ENCODE measurements around the gene IGFL4.

Gene IGFL4

GRCh38 chr19:46063201-46063600 lies 22.4 kb upstream of the IGFL4 start:
- Histone ChIP-seq H3K4me1 (ENCODE audit: control insufficient read depth, insufficient read depth, low read length, poor library complexity, severe bottlenecking) (no peaks in the 10 kb centered on the region), H3K27me3 (replicated peaks; ENCODE audit: control insufficient read depth, insufficient read depth, low read length, poor library complexity, severe bottlenecking) (peaks cover 6% of the 10 kb centered on the region), H3K4me3 (ENCODE audit: insufficient read depth, low read depth, low read length, poor library complexity, severe bottlenecking) (no peak overlapping the region), H3K36me3 (ENCODE audit: control insufficient read depth, insufficient read depth, low read length) (no peaks in the 10 kb centered on the region), H3K27ac (ENCODE audit: insufficient read depth, low read length, poor library complexity, severe bottlenecking) (no peak overlapping the region), H3K9me3 (ENCODE audit: control insufficient read depth, low read length) (no peaks in the 10 kb centered on the region)
- no peak for DNase-seq

GRCh38 chr19:46060012-46060411 lies 19.2 kb upstream of the IGFL4 start:
- Histone ChIP-seq H3K36me3 (ENCODE audit: control insufficient read depth, insufficient read depth, low read length) (no peaks in the 10 kb centered on the region), H3K4me3 (ENCODE audit: insufficient read depth, low read depth, low read length, poor library complexity, severe bottlenecking) (no peak overlapping the region), H3K27ac (ENCODE audit: insufficient read depth, low read length, poor library complexity, severe bottlenecking) (no peak overlapping the region), H3K27me3 (replicated peaks; ENCODE audit: control insufficient read depth, insufficient read depth, low read length, poor library complexity, severe bottlenecking) (peaks cover 2% of the 10 kb centered on the region), H3K9me3 (ENCODE audit: control insufficient read depth, low read length) (no peaks in the 10 kb centered on the region), H3K4me1 (ENCODE audit: control insufficient read depth, insufficient read depth, low read length, poor library complexity, severe bottlenecking) (no peaks in the 10 kb centered on the region)
- no peak for DNase-seq

- peaks cover 2% of the 10 kb centered on the region for H3K27me3 ChIP-seq (replicated peaks; ENCODE audit: control insufficient read depth, insufficient read depth, low read length, poor library complexity, severe bottlenecking)
- no peaks in the 10 kb centered on the region for H3K9me3 ChIP-seq (ENCODE audit: control insufficient read depth, low read length)
- DNase-seq: no peak
- no peaks in the 10 kb centered on the region for H3K36me3 ChIP-seq (ENCODE audit: control insufficient read depth, insufficient read depth, low read length)
- H3K4me3 ChIP-seq (ENCODE audit: insufficient read depth, low read depth, low read length, poor library complexity, severe bottlenecking): no peak overlapping the region
- no peaks in the 10 kb centered on the region for H3K4me1 ChIP-seq (ENCODE audit: control insufficient read depth, insufficient read depth, low read length, poor library complexity, severe bottlenecking)
- H3K27ac ChIP-seq (ENCODE audit: insufficient read depth, low read length, poor library complexity, severe bottlenecking): no peak overlapping the region
These were observed 18.0 kb upstream of the IGFL4 start for GRCh38 chr19:46058778-46059177.

- Histone ChIP-seq H3K36me3 (ENCODE audit: control insufficient read depth, insufficient read depth, low read length) (no peaks in the 10 kb centered on the region), H3K27ac (ENCODE audit: insufficient read depth, low read length, poor library complexity, severe bottlenecking) (no peak overlapping the region), H3K9me3 (ENCODE audit: control insufficient read depth, low read length) (no peaks in the 10 kb centered on the region), H3K27me3 (replicated peaks; ENCODE audit: control insufficient read depth, insufficient read depth, low read length, poor library complexity, severe bottlenecking) (peaks cover 2% of the 10 kb centered on the region), H3K4me1 (ENCODE audit: control insufficient read depth, insufficient read depth, low read length, poor library complexity, severe bottlenecking) (no peaks in the 10 kb centered on the region), H3K4me3 (ENCODE audit: insufficient read depth, low read depth, low read length, poor library complexity, severe bottlenecking) (no peak overlapping the region)
- DNase-seq: no peak
These were observed 15.7 kb upstream of the IGFL4 start for GRCh38 chr19:46056536-46056935.

GRCh38 chr19:46052896-46053295 lies 12.1 kb upstream of the IGFL4 start:
- Histone ChIP-seq H3K9me3 (ENCODE audit: control insufficient read depth, low read length) (no peaks in the 10 kb centered on the region), H3K36me3 (ENCODE audit: control insufficient read depth, insufficient read depth, low read length) (no peaks in the 10 kb centered on the region), H3K4me1 (ENCODE audit: control insufficient read depth, insufficient read depth, low read length, poor library complexity, severe bottlenecking) (no peaks in the 10 kb centered on the region), H3K27ac (ENCODE audit: insufficient read depth, low read length, poor library complexity, severe bottlenecking) (no peak overlapping the region), H3K27me3 (replicated peaks; ENCODE audit: control insufficient read depth, insufficient read depth, low read length, poor library complexity, severe bottlenecking) (no peaks in the 10 kb centered on the region), H3K4me3 (ENCODE audit: insufficient read depth, low read depth, low read length, poor library complexity, severe bottlenecking) (no peak overlapping the region)
- DNase-seq: no peak

- H3K27me3 ChIP-seq (replicated peaks; ENCODE audit: control insufficient read depth, insufficient read depth, low read length, poor library complexity, severe bottlenecking): no peaks in the 10 kb centered on the region
- no peaks in the 10 kb centered on the region for H3K36me3 ChIP-seq (ENCODE audit: control insufficient read depth, insufficient read depth, low read length)
- H3K4me3 ChIP-seq (ENCODE audit: insufficient read depth, low read depth, low read length, poor library complexity, severe bottlenecking): no peak overlapping the region
- H3K4me1 ChIP-seq (ENCODE audit: control insufficient read depth, insufficient read depth, low read length, poor library complexity, severe bottlenecking): no peaks in the 10 kb centered on the region
- H3K9me3 ChIP-seq (ENCODE audit: control insufficient read depth, low read length): no peaks in the 10 kb centered on the region
- DNase-seq: no peak
- no peak overlapping the region for H3K27ac ChIP-seq (ENCODE audit: insufficient read depth, low read length, poor library complexity, severe bottlenecking)
These were observed 8.8 kb upstream of the IGFL4 start for GRCh38 chr19:46049597-46049996.

- Histone ChIP-seq H3K27me3 (replicated peaks; ENCODE audit: control insufficient read depth, insufficient read depth, low read length, poor library complexity, severe bottlenecking) (peaks cover 3% of the 10 kb centered on the region), H3K4me3 (ENCODE audit: insufficient read depth, low read depth, low read length, poor library complexity, severe bottlenecking) (no peak overlapping the region), H3K4me1 (ENCODE audit: control insufficient read depth, insufficient read depth, low read length, poor library complexity, severe bottlenecking) (no peaks in the 10 kb centered on the region), H3K36me3 (ENCODE audit: control insufficient read depth, insufficient read depth, low read length) (no peaks in the 10 kb centered on the region), H3K9me3 (ENCODE audit: control insufficient read depth, low read length) (no peaks in the 10 kb centered on the region), H3K27ac (ENCODE audit: insufficient read depth, low read length, poor library complexity, severe bottlenecking) (no peak overlapping the region)
- no peak for DNase-seq
These were observed 2.7 kb upstream of the IGFL4 start for GRCh38 chr19:46043519-46043918.

GRCh38 chr19:46042252-46042883 lies 1.6 kb upstream of the IGFL4 start:
- no peak overlapping the region for H3K4me3 ChIP-seq (ENCODE audit: insufficient read depth, low read depth, low read length, poor library complexity, severe bottlenecking)
- H3K27me3 ChIP-seq (replicated peaks; ENCODE audit: control insufficient read depth, insufficient read depth, low read length, poor library complexity, severe bottlenecking): peaks cover 3% of the 10 kb centered on the region

GRCh38 chr19:46040125-46040524 lies 677 bp downstream of the IGFL4 start:
- no peaks in the 10 kb centered on the region for H3K36me3 ChIP-seq (ENCODE audit: control insufficient read depth, insufficient read depth, low read length)
- H3K27me3 ChIP-seq (replicated peaks; ENCODE audit: control insufficient read depth, insufficient read depth, low read length, poor library complexity, severe bottlenecking): peaks cover 7% of the 10 kb centered on the region
- no peak overlapping the region for H3K4me3 ChIP-seq (ENCODE audit: insufficient read depth, low read depth, low read length, poor library complexity, severe bottlenecking)
- no peak for DNase-seq
- no peaks in the 10 kb centered on the region for H3K9me3 ChIP-seq (ENCODE audit: control insufficient read depth, low read length)
- no peaks in the 10 kb centered on the region for H3K4me1 ChIP-seq (ENCODE audit: control insufficient read depth, insufficient read depth, low read length, poor library complexity, severe bottlenecking)
- H3K27ac ChIP-seq (ENCODE audit: insufficient read depth, low read length, poor library complexity, severe bottlenecking): no peak overlapping the region

More at GRCh38 chr19:46042252-46042883, 1.6 kb upstream of the IGFL4 start:
- Histone ChIP-seq H3K36me3 (ENCODE audit: control insufficient read depth, insufficient read depth, low read length) (no peaks in the 10 kb centered on the region), H3K27ac (ENCODE audit: insufficient read depth, low read length, poor library complexity, severe bottlenecking) (no peak overlapping the region), H3K4me1 (ENCODE audit: control insufficient read depth, insufficient read depth, low read length, poor library complexity, severe bottlenecking) (no peaks in the 10 kb centered on the region), H3K9me3 (ENCODE audit: control insufficient read depth, low read length) (no peaks in the 10 kb centered on the region)
- no peak for DNase-seq

- Histone ChIP-seq H3K27me3 (replicated peaks; ENCODE audit: control insufficient read depth, insufficient read depth, low read length, poor library complexity, severe bottlenecking) (peaks cover 7% of the 10 kb centered on the region), H3K27ac (ENCODE audit: insufficient read depth, low read length, poor library complexity, severe bottlenecking) (no peak overlapping the region), H3K36me3 (ENCODE audit: control insufficient read depth, insufficient read depth, low read length) (no peaks in the 10 kb centered on the region), H3K9me3 (ENCODE audit: control insufficient read depth, low read length) (no peaks in the 10 kb centered on the region), H3K4me3 (ENCODE audit: insufficient read depth, low read depth, low read length, poor library complexity, severe bottlenecking) (no peak overlapping the region), H3K4me1 (ENCODE audit: control insufficient read depth, insufficient read depth, low read length, poor library complexity, severe bottlenecking) (no peaks in the 10 kb centered on the region)
- DNase-seq: no peak
These were observed 4.1 kb downstream of the IGFL4 start for GRCh38 chr19:46036744-46037128.
